GM12875 (cell line): Measurements from ENCODE around the gene ARHGAP23.

Experiments
- H3K4me3 ChIP-seq: one replicate; pipeline ENCODE4 v1.5.1; 2011; ENCODE audit warnings: low read depth, low read length, control low read depth
- CTCF ChIP-seq: IDR thresholded peaks from 2 replicates; pipeline ENCODE4 v1.5.1; 2011; ENCODE audit warnings: low read depth, mild to moderate bottlenecking, control low read depth, inconsistent platforms, low read length, moderate library complexity, borderline replicate concordance; ENCODE audit not compliant: insufficient read depth

The ARHGAP23 gene

GRCh38 chr17:38547444-38547843, 119.2 kb downstream of the ARHGAP23 start:
- no peak for TF ChIP-seq CTCF
- no peak overlapping the region for H3K4me3 ChIP-seq

- no peak overlapping the region for H3K4me3 ChIP-seq
- no peak for TF ChIP-seq CTCF
Observed at GRCh38 chr17:38549285-38549684, 121.0 kb downstream of the ARHGAP23 start.

DNA sequence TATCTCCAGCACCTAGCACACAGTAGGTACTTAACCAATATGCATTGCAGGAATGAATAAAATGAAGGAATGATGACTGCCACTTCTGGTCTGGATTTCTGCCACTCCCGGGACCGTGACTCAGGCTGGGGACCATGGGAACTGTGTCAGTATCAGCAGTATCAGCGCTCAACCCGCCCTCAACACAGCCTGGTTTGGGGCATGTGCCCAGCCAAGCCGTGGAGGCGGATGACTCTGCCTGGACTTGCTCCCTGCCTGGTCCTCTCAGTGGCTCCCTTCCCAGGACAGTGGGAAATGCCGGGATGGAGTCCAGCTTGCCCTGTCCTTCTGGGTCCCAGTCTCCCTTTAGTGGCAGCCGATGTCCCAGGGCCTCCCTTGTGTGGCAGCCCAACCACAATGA, 122.4 kb downstream of the ARHGAP23 start:
- no peak overlapping the region for H3K4me3 ChIP-seq
- no peak for TF ChIP-seq CTCF

GRCh38 chr17:38551121-38551520, 122.9 kb downstream of the ARHGAP23 start:
- TF ChIP-seq CTCF: no peak
- H3K4me3 ChIP-seq: no peak overlapping the region

GRCh38 chr17:38552343-38552742, 124.1 kb downstream of the ARHGAP23 start:
- no peak overlapping the region for H3K4me3 ChIP-seq
- TF ChIP-seq CTCF: no peak

DNA sequence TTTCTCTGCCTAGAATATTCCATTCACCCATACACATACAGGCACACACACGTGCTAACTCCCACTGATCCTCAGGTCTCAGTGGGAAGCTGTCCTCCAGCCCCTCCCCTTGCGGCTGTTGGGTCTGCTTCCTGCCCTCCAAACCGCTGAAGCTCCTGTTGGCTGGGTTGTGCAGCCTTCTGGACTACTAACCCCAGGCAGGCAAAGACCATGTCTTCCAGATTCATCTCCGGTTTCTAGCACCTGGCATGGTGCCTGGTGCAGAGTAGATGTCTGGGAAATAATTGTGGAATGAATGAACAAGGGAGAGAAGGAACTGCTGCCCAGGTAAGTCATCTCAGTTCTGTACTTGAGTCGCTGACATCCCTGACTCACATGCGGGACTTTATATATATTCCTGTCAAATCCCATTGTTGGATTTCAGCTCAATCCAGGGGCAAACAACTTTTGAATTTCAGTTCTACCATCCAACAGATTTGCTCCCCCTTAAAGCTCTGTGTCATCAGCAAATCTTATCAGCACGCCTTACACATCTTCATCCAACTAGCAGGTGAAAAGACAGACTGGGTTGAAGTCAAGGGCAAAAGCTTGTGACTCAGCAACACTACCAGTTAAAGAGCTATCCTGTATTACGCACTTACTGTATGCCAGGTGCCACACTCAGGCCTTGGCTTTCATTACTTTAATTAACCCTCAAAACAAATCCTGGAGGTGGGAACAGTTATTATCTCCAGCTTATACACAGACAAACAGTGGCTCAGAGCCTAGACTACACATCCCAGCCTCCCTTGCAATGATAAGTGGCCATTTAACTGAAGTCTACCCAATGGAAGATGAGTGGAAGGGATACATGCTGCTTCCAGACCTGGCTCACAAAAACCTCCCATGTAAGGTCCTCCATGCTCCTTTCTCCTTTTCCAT, 126.4 kb downstream of the ARHGAP23 start:
- TF ChIP-seq CTCF: no peak
- no peak overlapping the region for H3K4me3 ChIP-seq

- no peak for TF ChIP-seq CTCF
- H3K4me3 ChIP-seq: no peak overlapping the region
Observed at GRCh38 chr17:38556239-38556638, 128.0 kb downstream of the ARHGAP23 start.
